HepG2 (cell line): ENCODE results near the gene FAM199X. TPM values are rescaled to one million over a fixed set of nuclear protein-coding genes. Genes with fewer than 3 reads are reported as not detected.

ENCODE experiments used
- ATAC-seq: fragments of 200-7000 bp; cut with Tn5 transposase; 3 replicates; pipeline ENCODE4 v1.9.1; 2020; ENCODE audit warnings: mild to moderate bottlenecking, moderate library complexity
- BruUV-seq: library from RNA; stranded (reverse); fragments of 400-500 nt; replicated peaks from 2 replicates; lab custom pipeline; 2021; lab: Mats Ljungman, UMichigan
- CTCF ChIA-PET: fragments of 300-600 bp; formaldehyde crosslinking; extraction: SDS; loops from one replicate; lab custom pipeline; 2021; ENCODE audit warnings: low total read pairs, inconsistent platforms, low intra/inter-chr PET ratio; lab: Yijun Ruan, JAX
- POLR2A ChIA-PET: fragments of 350-600 bp; sonication (Branson Sonifier 250); formaldehyde crosslinking; loops from one replicate; lab custom pipeline; 2020; ENCODE audit warnings: antibody characterized with exemption, inconsistent platforms; lab: Yijun Ruan, JAX
- DNase-seq: peaks from one replicate; pipeline ENCODE4 v3.0.0-alpha.2; 2015; ENCODE audit warnings: low spot score
- FAIRE-seq: peaks from 3 replicates; lab custom pipeline; 2011; peaks lifted over from hg19 to GRCh38; lab: Jason Lieb, UNC
- H2AFZ ChIP-seq: one replicate; pipeline ENCODE4 v1.6.1; 2011; ENCODE audit warnings: low read length, inconsistent platforms
- H3K27ac ChIP-seq: fragments of 300-600 bp; 3 replicates; pipeline ENCODE4 v1.8.0; 2011; ENCODE audit warnings: mixed run types, mild to moderate bottlenecking, mixed read lengths, low read length, inconsistent platforms; ENCODE audit not compliant: insufficient read depth; ENCODE audit errors: extremely low read length
- H3K27me3 ChIP-seq, 2 experiments: fragments of 200-600 bp in 1 of 2; 2 replicates in 1 of 2; 3 replicates in 1 of 2; pipeline versions ENCODE4 v1.6.0 to v1.8.0; 2011; ENCODE audit warnings: low read length in 2 of 2, mild to moderate bottlenecking in 2 of 2, moderate library complexity in 2 of 2, inconsistent platforms in 1 of 2; ENCODE audit not compliant: insufficient read depth in 2 of 2, control insufficient read depth in 1 of 2
- H3K36me3 ChIP-seq, 2 experiments: fragments of 200-600 bp in 1 of 2; replicated peaks in 1 of 2; 2 replicates in 1 of 2; 3 replicates in 1 of 2; pipeline versions ENCODE4 v1.5.1 to v1.8.0; 2011; ENCODE audit warnings: low read length in 2 of 2, inconsistent platforms in 1 of 2; ENCODE audit not compliant: insufficient read depth in 2 of 2, control insufficient read depth in 1 of 2
- H3K4me1 ChIP-seq: 2 replicates; pipeline ENCODE4 v1.5.1; 2012; ENCODE audit warnings: low read length, inconsistent platforms; ENCODE audit not compliant: insufficient read depth
- H3K4me2 ChIP-seq: 2 replicates; pipeline ENCODE4 v1.6.0; 2011; ENCODE audit warnings: low read depth, low read length, inconsistent platforms
- H3K4me3 ChIP-seq, 3 experiments: fragments of 200-600 bp in 1 of 3; sonication (generic), shearing (Covaris generic) in 1 of 3; replicated peaks in 1 of 3; 2 replicates each; pipeline ENCODE4 v1.5.1; 2011 to 2016; ENCODE audit warnings: low read length in 3 of 3, inconsistent platforms in 2 of 3, low read depth in 2 of 3, mild to moderate bottlenecking in 2 of 3, control low read depth in 1 of 3, mixed read lengths in 1 of 3; ENCODE audit not compliant: insufficient read depth in 1 of 3
- H3K79me2 ChIP-seq: one replicate; pipeline ENCODE4 v1.6.1; 2011; ENCODE audit warnings: low read length, inconsistent platforms; ENCODE audit not compliant: insufficient read depth
- H3K9ac ChIP-seq: 2 replicates; pipeline ENCODE4 v1.6.0; 2011; ENCODE audit warnings: mild to moderate bottlenecking, low read depth, low read length, inconsistent platforms; ENCODE audit not compliant: insufficient read depth
- H3K9me3 ChIP-seq: 2 replicates; pipeline ENCODE4 v1.5.1; 2012; ENCODE audit warnings: mild to moderate bottlenecking, low read length
- H4K20me1 ChIP-seq: 2 replicates; pipeline ENCODE4 v1.6.0; 2011; ENCODE audit warnings: inconsistent platforms, mild to moderate bottlenecking, low read length, moderate library complexity; ENCODE audit not compliant: insufficient read depth
- EHMT2 ChIP-seq: fragments of 200-600 bp; sonication (generic); IDR thresholded peaks from 2 replicates; pipeline ENCODE4 v1.7.0; 2017; ENCODE audit warnings: antibody characterized with exemption, low read depth, low read length, borderline replicate concordance
- FOSL2 ChIP-seq: sonication (generic); formaldehyde crosslinking; IDR thresholded peaks from 2 replicates; pipeline ENCODE4 v1.4.0; 2020; ENCODE audit warnings: missing genetic modification reagents
- GZF1 ChIP-seq: sonication (generic); formaldehyde crosslinking; IDR thresholded peaks from 2 replicates; pipeline ENCODE4 v1.5.1; 2020; ENCODE audit warnings: mild to moderate bottlenecking, missing genetic modification reagents
- KLF6 ChIP-seq: IDR thresholded peaks from 2 replicates; pipeline ENCODE4 v1.8.0; 2016; ENCODE audit warnings: missing biosample characterization, missing genetic modification reagents
- NR2C2 ChIP-seq: sonication (generic); formaldehyde crosslinking; IDR thresholded peaks from 2 replicates; pipeline ENCODE4 v1.4.0; 2020; ENCODE audit warnings: missing genetic modification reagents, mild to moderate bottlenecking, moderate library complexity, borderline replicate concordance
- SNRNP70 ChIP-seq: fragments of 200-400 bp; formaldehyde crosslinking; IDR thresholded peaks from 2 replicates; pipeline ENCODE4 v1.6.1; 2017; ENCODE audit warnings: mild to moderate bottlenecking, low read depth, low read length, moderate library complexity
- SUZ12 ChIP-seq: fragments of 150-350 bp; IDR thresholded peaks from 2 replicates; pipeline ENCODE4 v1.6.1; 2014; ENCODE audit warnings: low read depth, low read length
- ZBTB20 ChIP-seq: sonication (generic); formaldehyde crosslinking; IDR thresholded peaks from 2 replicates; pipeline ENCODE4 v1.8.1; 2023; ENCODE audit warnings: missing genetic modification reagents, low read depth, mild to moderate bottlenecking, borderline replicate concordance
- ZFP90 ChIP-seq: sonication (generic); formaldehyde crosslinking; IDR thresholded peaks from 2 replicates; pipeline ENCODE4 v1.8.0; 2022; ENCODE audit warnings: missing genetic modification reagents, mild to moderate bottlenecking, inconsistent platforms, borderline replicate concordance
- ZNF430 ChIP-seq: sonication (generic); formaldehyde crosslinking; IDR thresholded peaks from 2 replicates; pipeline ENCODE4 v1.9.0; 2021; ENCODE audit warnings: mild to moderate bottlenecking, missing genetic modification reagents
- ZNF484 ChIP-seq: sonication (generic); formaldehyde crosslinking; IDR thresholded peaks from 2 replicates; pipeline ENCODE4 v1.5.1; 2020; ENCODE audit warnings: mild to moderate bottlenecking, low read depth, missing genetic modification reagents, borderline replicate concordance
- ZNF558 ChIP-seq: sonication (generic); formaldehyde crosslinking; IDR thresholded peaks from 2 replicates; pipeline ENCODE4 v1.9.0; 2022; ENCODE audit warnings: mild to moderate bottlenecking, missing genetic modification reagents, borderline replicate concordance
- ZNF605 ChIP-seq: sonication (generic); formaldehyde crosslinking; IDR thresholded peaks from 2 replicates; pipeline ENCODE4 v1.8.0; 2022; ENCODE audit warnings: mild to moderate bottlenecking, missing genetic modification reagents
- WGBS: methylation state at CpG from one replicate; pipeline ENCODE4 v1.1.6; 2017; ENCODE audit warnings: low lambda C conversion rate; 5-methylcytosine and 5-hydroxymethylcytosine counted together
- in situ Hi-C: cut with HindIII; loops from 2 replicates; pipeline ENCODE4 v1.10.0; 2017; ENCODE audit warnings: low pct_unique_long_range_greater_than_20kb; ENCODE audit not compliant: extremely low pct_ligation_motif_present
- intact Hi-C: fragments of 100-400 bp; cut with micrococcal nuclease; formaldehyde crosslinking; loops from one replicate; pipeline ENCODE4 v1.10.0; 2022; ENCODE audit not compliant: unreplicated experiment
- polyA plus RNA-seq, 8 experiments: library from polyadenylated mRNA; depleted of rRNA in 3 of 8; stranded (reverse) in 7 of 8; unstranded in 1 of 8; fragments of >200 nt; fragmentation: Illumina TruSeq in 4 of 8; extraction: Trizol in 4 of 8; gene quantifications; 2 replicates each; pipeline versions ENCODE4 v1.2.1 to v1.2.3, GENCODE V29; 2011 to 2016; ENCODE audit warnings: low read depth in 4 of 8, missing spikeins in 1 of 8, mixed read lengths in 1 of 8; ENCODE audit not compliant: insufficient read depth in 1 of 8
- total RNA-seq, 5 experiments: library from RNA; depleted of rRNA; stranded (reverse); fragments of >200 nt; fragmentation: Illumina TruSeq; extraction: Trizol; gene quantifications; 2 replicates each; pipeline ENCODE4 v1.2.3, GENCODE V29; 2016; ENCODE audit warnings: low read depth in 1 of 5
- TF ChIP-seq, protein P1 (sequence below): conservative IDR thresholded peaks from 2 replicates; pipeline ENCODE4 v1.6.1; 2018; ENCODE audit warnings: missing genetic modification reagents
- TF ChIP-seq, protein P2 (sequence below), 2 experiments: sonication (generic) in 1 of 2; formaldehyde crosslinking in 1 of 2; IDR thresholded peaks; 2 replicates each; pipeline versions ENCODE4 v1.4.0 to v1.6.1; 2018 to 2020; ENCODE audit warnings: missing genetic modification reagents in 2 of 2, borderline replicate concordance in 1 of 2, low read depth in 1 of 2, mild to moderate bottlenecking in 1 of 2, missing biosample characterization in 1 of 2

FAM199X gene
- total and polyA plus RNA-seq, 2 of the 13 experiments (the other 11 are each of a cell fraction or from before 2014, with no cell fraction given) = 5.1 to 18.0 TPM

DNA sequence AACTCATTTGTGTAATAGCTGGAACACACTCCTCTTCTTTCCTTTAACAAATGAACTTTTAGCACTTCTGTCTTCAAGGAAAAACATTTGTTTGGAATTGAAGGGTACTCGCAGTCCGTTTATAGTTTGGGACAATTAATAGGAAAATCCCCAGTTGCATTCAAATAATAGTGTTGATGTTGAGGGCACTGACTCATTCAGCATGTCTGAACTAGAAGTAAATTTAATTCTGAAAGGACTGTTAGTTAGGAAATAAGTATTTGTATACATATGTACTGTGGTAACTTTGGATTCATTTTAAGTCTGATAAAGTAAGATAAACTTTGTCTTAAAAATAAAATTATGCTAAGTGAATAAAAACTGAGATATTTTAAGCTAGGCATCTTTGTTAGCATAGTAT is 27.2 kb downstream of the FAM199X start:
- no peak overlapping the region for H2AFZ ChIP-seq
- ChIA-PET CTCF (no interaction called here), POLR2A (no interaction called here)
- BruUV-seq = no TSS peak
- H3K9me3 ChIP-seq = no peaks in the 10 kb centered on the region
- H3K4me1 ChIP-seq = no peaks in the 10 kb centered on the region
- ATAC-seq = no peak
- no peaks in the 10 kb centered on the region for H4K20me1 ChIP-seq
- intact Hi-C loops = no loop called here
- 97% methylated on average over 2 of the region's 2 CpGs for WGBS
- no peaks in the 10 kb centered on the region for H3K79me2 ChIP-seq
- no peak for FAIRE-seq
- no peak overlapping the region for H3K9ac ChIP-seq
- H3K4me3 ChIP-seq = no peak overlapping the region
- H3K27me3 ChIP-seq = no peaks in the 10 kb centered on the region
- in situ Hi-C loops = no loop called here
- no peak overlapping the region for H3K4me2 ChIP-seq
- peaks cover 0 to 11% of the 10 kb centered on the region in 2 experiments; a peak in 2 of 5 replicates for H3K36me3 ChIP-seq
- no peak for DNase-seq
- H3K27ac ChIP-seq = no peak overlapping the region
- TF ChIP-seq NR2C2 (CRISPR knock-in tag) (no peak), EHMT2 (no peak), SNRNP70 (no peak), SUZ12 (no peak), ZNF430 (no peak)

DNA sequence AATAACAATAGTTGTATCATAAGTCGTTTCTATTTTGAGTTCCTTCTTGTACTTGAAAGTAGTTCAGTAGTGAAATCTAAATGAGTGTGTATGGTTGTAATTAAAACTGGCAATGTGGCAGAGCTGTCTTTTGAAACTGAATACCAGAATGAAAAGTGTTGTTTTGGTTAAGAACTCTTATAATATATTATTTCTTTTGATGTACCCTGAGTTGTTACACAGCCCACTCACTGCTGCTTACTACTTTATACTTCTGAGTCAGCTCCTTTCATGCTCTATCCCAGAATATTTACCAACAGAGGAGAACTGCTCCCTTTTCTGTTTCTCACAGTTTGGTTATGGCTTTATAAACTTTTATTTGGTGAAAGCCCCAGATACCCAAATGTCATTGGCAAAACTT is 28.8 kb downstream of the FAM199X start:
- POLR2A ChIA-PET = no interaction called here
- no peak for FAIRE-seq
- intact Hi-C loops (loop anchor here (1.0 kb wide), 1 partner anchor 76 kb away; no protein-coding TSS in a partner anchor), in situ Hi-C loops (no loop called here)
- H3K27me3 ChIP-seq = no peaks in the 10 kb centered on the region
- no TSS peak for BruUV-seq
- peaks cover 0 to 4% of the 10 kb centered on the region in 2 experiments; a peak in 1 of 5 replicates for H3K36me3 ChIP-seq
- no peak for DNase-seq
- H3K4me3 ChIP-seq = no peak overlapping the region
- CTCF ChIA-PET = interaction anchor here (1.7 kb wide), 1 partner anchor 76 kb away, joined by 7 read pairs; no protein-coding TSS in a partner anchor
- H3K4me2 ChIP-seq = no peak overlapping the region
- 50% methylated on average over 1 of the region's 1 CpG for WGBS
- no peak overlapping the region for H3K9ac ChIP-seq
- H3K9me3 ChIP-seq = no peaks in the 10 kb centered on the region
- no peak overlapping the region for H3K27ac ChIP-seq
- ATAC-seq = no peak
- H3K79me2 ChIP-seq = no peaks in the 10 kb centered on the region
- H3K4me1 ChIP-seq = no peaks in the 10 kb centered on the region
- H2AFZ ChIP-seq = no peak overlapping the region
- H4K20me1 ChIP-seq = no peaks in the 10 kb centered on the region
- TF ChIP-seq GZF1 (CRISPR knock-in tag) (no peak), FOSL2 (no peak), SNRNP70 (no peak), ZNF605 (CRISPR knock-in tag) (no peak), ZBTB20 (CRISPR knock-in tag) (no peak), ZFP90 (CRISPR knock-in tag) (no peak), ZNF484 (CRISPR knock-in tag) (no peak), KLF6 (CRISPR knock-in tag) (no peak), ZNF558 (no peak)
- TF ChIP-seq, protein P1, sequence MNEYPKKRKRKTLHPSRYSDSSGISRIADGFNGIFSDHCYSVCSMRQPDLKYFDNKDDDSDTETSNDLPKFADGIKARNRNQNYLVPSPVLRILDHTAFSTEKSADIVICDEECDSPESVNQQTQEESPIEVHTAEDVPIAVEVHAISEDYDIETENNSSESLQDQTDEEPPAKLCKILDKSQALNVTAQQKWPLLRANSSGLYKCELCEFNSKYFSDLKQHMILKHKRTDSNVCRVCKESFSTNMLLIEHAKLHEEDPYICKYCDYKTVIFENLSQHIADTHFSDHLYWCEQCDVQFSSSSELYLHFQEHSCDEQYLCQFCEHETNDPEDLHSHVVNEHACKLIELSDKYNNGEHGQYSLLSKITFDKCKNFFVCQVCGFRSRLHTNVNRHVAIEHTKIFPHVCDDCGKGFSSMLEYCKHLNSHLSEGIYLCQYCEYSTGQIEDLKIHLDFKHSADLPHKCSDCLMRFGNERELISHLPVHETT (CRISPR knock-in tag) = no peak
- TF ChIP-seq, protein P2, sequence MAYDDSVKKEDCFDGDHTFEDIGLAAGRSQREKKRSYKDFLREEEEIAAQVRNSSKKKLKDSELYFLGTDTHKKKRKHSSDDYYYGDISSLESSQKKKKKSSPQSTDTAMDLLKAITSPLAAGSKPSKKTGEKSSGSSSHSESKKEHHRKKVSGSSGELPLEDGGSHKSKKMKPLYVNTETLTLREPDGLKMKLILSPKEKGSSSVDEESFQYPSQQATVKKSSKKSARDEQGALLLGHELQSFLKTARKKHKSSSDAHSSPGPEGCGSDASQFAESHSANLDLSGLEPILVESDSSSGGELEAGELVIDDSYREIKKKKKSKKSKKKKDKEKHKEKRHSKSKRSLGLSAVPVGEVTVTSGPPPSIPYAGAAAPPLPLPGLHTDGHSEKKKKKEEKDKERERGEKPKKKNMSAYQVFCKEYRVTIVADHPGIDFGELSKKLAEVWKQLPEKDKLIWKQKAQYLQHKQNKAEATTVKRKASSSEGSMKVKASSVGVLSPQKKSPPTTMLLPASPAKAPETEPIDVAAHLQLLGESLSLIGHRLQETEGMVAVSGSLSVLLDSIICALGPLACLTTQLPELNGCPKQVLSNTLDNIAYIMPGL (CRISPR knock-in tag; IDR thresholded peaks at IDR 0.05; ENCODE audit: borderline replicate concordance in 1 of 2, low read depth in 1 of 2) = no peak
